Measurements from ENCODE around the gene GPR153.

GRCh38 chr1:6261615-6261995, 707 bp upstream of the GPR153 start:
- TF ChIP-seq EZH2 (IDR thresholded peaks at IDR 0.05; ENCODE audit: insufficient read depth, poor library complexity, severe bottlenecking) (no peak), EZH2phosphoT487 (IDR thresholded peaks at IDR 0.05; ENCODE audit: insufficient read depth, low read depth) (no peak)

Data from GM23248 (cell line).